Astrocyte of the spinal cord (primary cell): ENCODE results near the gene ZFHX2.
"Not testable (repeated sequence)": the region's sequence is repeated elsewhere in the genome, so short reads cannot be mapped to it uniquely, and the experiment has no call there.

ENCODE experiments used
- DNase-seq: peaks from one replicate; pipeline ENCODE4 v3.0.0; 2011; ENCODE audit warnings: low read depth, low spot score
- H3K4me3 ChIP-seq: 2 replicates; pipeline ENCODE4 v1.5.1; 2011; ENCODE audit warnings: low read depth, mild to moderate bottlenecking, low read length, moderate library complexity
- CTCF ChIP-seq: IDR thresholded peaks from 2 replicates; pipeline ENCODE4 v1.5.1; 2012; ENCODE audit warnings: low read depth, mild to moderate bottlenecking, low read length, inconsistent platforms
- in situ Hi-C: cut with HindIII; loops from 2 replicates; pipeline ENCODE4 v1.10.0; 2017; ENCODE audit warnings: low sequenced_read_pairs

Gene ZFHX2

GRCh38 chr14:23551266-23552028 lies at the start of gene ZFHX2:
ZFHX2 (minus strand) TSS chr14:23551765; CDS start chr14:23535325, 16,440 bp downstream.
- no peak for TF ChIP-seq CTCF
- in situ Hi-C loops = no loop called here
- H3K4me3 ChIP-seq = peak within 1 kb of the TSS; percentile 69
- DNase-seq = peak; percentile 61

- in situ Hi-C loops = no loop called here
- no peak for DNase-seq
- no peak for TF ChIP-seq CTCF
- no peak overlapping the region for H3K4me3 ChIP-seq
These were observed 49.2 kb upstream of the ZFHX2 start for GRCh38 chr14:23600806-23601205.

- in situ Hi-C loops = no loop called here
- no peak overlapping the region for H3K4me3 ChIP-seq
- TF ChIP-seq CTCF = no peak
- no peak for DNase-seq
These were observed 48.8 kb upstream of the ZFHX2 start for GRCh38 chr14:23600322-23600707.

GRCh38 chr14:23594191-23594590 lies 42.6 kb upstream of the ZFHX2 start:
- H3K4me3 ChIP-seq, DNase-seq, in situ Hi-C loops: not testable (repeated sequence)

GRCh38 chr14:23590198-23590597 lies 38.6 kb upstream of the ZFHX2 start:
- in situ Hi-C loops = no loop called here
- no peak for TF ChIP-seq CTCF
- no peak overlapping the region for H3K4me3 ChIP-seq
- no peak for DNase-seq

- in situ Hi-C loops = no loop called here
- no peak for DNase-seq
- no peak overlapping the region for H3K4me3 ChIP-seq
- no peak for TF ChIP-seq CTCF
These were observed 38.0 kb upstream of the ZFHX2 start for GRCh38 chr14:23589606-23590005.

GRCh38 chr14:23588884-23589598 lies 37.5 kb upstream of the ZFHX2 start:
- peak; percentile 80 for DNase-seq
- in situ Hi-C loops = no loop called here
- no peak overlapping the region for H3K4me3 ChIP-seq
- TF ChIP-seq CTCF = peak; percentile 84

GRCh38 chr14:23584527-23585203 lies 33.1 kb upstream of the ZFHX2 start:
- in situ Hi-C loops, H3K4me3 ChIP-seq, DNase-seq: not testable (repeated sequence)

- in situ Hi-C loops, DNase-seq, H3K4me3 ChIP-seq: not testable (repeated sequence)
These were observed 32.4 kb upstream of the ZFHX2 start for GRCh38 chr14:23583761-23584526.
